GM12892 (cell line): ENCODE data around the gene PRDM16.

Source experiments
- POLR2A ChIP-seq: IDR thresholded peaks from 2 replicates; pipeline ENCODE4 v1.6.1; 2011; ENCODE audit warnings: low read depth, low read length, control low read depth
- POLR2AphosphoS5 ChIP-seq: IDR thresholded peaks from 2 replicates; pipeline ENCODE4 v1.6.1; 2011; ENCODE audit warnings: low read depth, low read length, control low read depth

GRCh38 chr1:3261007-3261968 lies 192.3 kb downstream of the PRDM16 start:
- TF ChIP-seq POLR2A = no peak
- no peak for TF ChIP-seq POLR2AphosphoS5
